ENCODE results near the gene CHN1. TPM values are rescaled to one million over a fixed set of nuclear protein-coding genes. Genes with fewer than 3 reads are reported as not detected.

The CHN1 gene
- total and polyA plus RNA-seq, 12 donors, result 6.1 to 26.5 (median 15.7) TPM

GRCh38 chr2:175019566-175020327, 14.6 kb upstream of the CHN1 start:
- no peaks in the 10 kb centered on the region for H3K9me3 ChIP-seq
- H3K27ac ChIP-seq, result no peak overlapping the region
- no peak for DNase-seq

GRCh38 chr2:175017618-175018414, 12.6 kb upstream of the CHN1 start:
- TF ChIP-seq, protein P1, sequence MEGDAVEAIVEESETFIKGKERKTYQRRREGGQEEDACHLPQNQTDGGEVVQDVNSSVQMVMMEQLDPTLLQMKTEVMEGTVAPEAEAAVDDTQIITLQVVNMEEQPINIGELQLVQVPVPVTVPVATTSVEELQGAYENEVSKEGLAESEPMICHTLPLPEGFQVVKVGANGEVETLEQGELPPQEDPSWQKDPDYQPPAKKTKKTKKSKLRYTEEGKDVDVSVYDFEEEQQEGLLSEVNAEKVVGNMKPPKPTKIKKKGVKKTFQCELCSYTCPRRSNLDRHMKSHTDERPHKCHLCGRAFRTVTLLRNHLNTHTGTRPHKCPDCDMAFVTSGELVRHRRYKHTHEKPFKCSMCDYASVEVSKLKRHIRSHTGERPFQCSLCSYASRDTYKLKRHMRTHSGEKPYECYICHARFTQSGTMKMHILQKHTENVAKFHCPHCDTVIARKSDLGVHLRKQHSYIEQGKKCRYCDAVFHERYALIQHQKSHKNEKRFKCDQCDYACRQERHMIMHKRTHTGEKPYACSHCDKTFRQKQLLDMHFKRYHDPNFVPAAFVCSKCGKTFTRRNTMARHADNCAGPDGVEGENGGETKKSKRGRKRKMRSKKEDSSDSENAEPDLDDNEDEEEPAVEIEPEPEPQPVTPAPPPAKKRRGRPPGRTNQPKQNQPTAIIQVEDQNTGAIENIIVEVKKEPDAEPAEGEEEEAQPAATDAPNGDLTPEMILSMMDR (IDR thresholded peaks at IDR 0.05), result no peak
- H3K4me1 ChIP-seq, result peaks cover 0 to 12% (median 0%) of the 10 kb centered on the region in 9 donors
- 97% methylated on average over 5 of the region's 5 CpGs for WGBS, 2 donors
- intact Hi-C loops (cut with DNase I), result no loop called here
- H3K27ac ChIP-seq, result no peak overlapping the region
- H3K4me3 ChIP-seq, result no peak overlapping the region
- H3K9me3 ChIP-seq, result peaks cover 0 to 5% (median 0%) of the 10 kb centered on the region in 11 donors
- DNase-seq (no peak), ATAC-seq (peak in 3 of 8 donors; percentile 27 to 67 (median 45))
- no peaks in the 10 kb centered on the region for H3K27me3 ChIP-seq
- no peaks in the 10 kb centered on the region for H3K36me3 ChIP-seq

More at GRCh38 chr2:175019566-175020327, 14.6 kb upstream of the CHN1 start:
- Histone ChIP-seq H3K27me3 (no peaks in the 10 kb centered on the region), H3K36me3 (no peaks in the 10 kb centered on the region), H3K4me3 (no peak overlapping the region), H3K4me1 (peaks cover 0 to 12% (median 0%) of the 10 kb centered on the region in 9 donors)
- 96% methylated on average over 2 of the region's 2 CpGs for WGBS, 2 donors
- intact Hi-C loops (cut with DNase I), result no loop called here
- TF ChIP-seq, protein P1 (IDR thresholded peaks at IDR 0.05), result no peak
- ATAC-seq, result no peak

DNA sequence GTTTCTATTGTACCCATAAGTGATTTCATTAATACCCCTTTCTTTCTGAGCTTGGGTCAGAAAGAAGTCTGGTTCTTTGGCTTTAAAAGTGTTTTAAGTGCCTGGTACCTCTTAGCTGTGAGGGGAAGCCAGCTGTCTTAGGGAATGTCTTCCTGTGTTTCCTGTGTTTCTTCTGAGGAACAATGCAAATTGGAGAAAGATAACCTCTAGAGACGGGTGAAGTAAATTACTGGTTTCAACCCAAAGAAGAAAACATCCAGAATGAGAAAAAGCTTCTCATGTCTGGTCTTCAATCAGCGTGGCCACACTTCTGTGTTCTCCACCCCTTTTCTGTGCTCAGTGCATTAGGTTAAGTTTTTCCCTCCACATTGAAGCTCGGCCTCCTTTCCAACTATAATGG, 10.2 kb upstream of the CHN1 start:
- H3K27ac ChIP-seq, result peak overlapping the region in 5 of 10 donors; percentile 5 to 63 (median 22)
- peaks cover 0 to 5% (median 0%) of the 10 kb centered on the region in 11 donors for H3K9me3 ChIP-seq
- no peak for DNase-seq
- peaks cover 0 to 24% (median 13%) of the 10 kb centered on the region in 9 donors for H3K4me1 ChIP-seq
- WGBS, 2 donors, result 48 to 51% methylated on average over 3 of the region's 3 CpGs
- intact Hi-C loops (cut with DNase I), result no loop called here
- no peaks in the 10 kb centered on the region for H3K27me3 ChIP-seq
- peak in 5 of 8 donors; percentile 42 to 57 (median 47) for ATAC-seq
- H3K36me3 ChIP-seq, result no peaks in the 10 kb centered on the region
- TF ChIP-seq, protein P1 (IDR thresholded peaks at IDR 0.05), result no peak
- no peak overlapping the region for H3K4me3 ChIP-seq

GRCh38 chr2:175012516-175012915, 7.3 kb upstream of the CHN1 start:
- H3K9me3 ChIP-seq, result peaks cover 0 to 5% (median 0%) of the 10 kb centered on the region in 11 donors
- DNase-seq, result no peak
- H3K4me3 ChIP-seq, result no peak overlapping the region
- intact Hi-C loops (cut with DNase I), result no loop called here
- H3K36me3 ChIP-seq, result no peaks in the 10 kb centered on the region
- peaks cover 0 to 49% (median 18%) of the 10 kb centered on the region in 9 donors for H3K4me1 ChIP-seq
- WGBS, 2 donors, result 86 to 90% methylated on average over 2 of the region's 2 CpGs
- TF ChIP-seq, protein P1 (IDR thresholded peaks at IDR 0.05), result no peak
- peaks cover 0 to 14% (median 0%) of the 10 kb centered on the region in 7 donors for H3K27me3 ChIP-seq
- ATAC-seq, result no peak
- no peak overlapping the region for H3K27ac ChIP-seq
